GM21619 (cell line): ENCODE data around the gene KLK3.

Experiments
- ATAC-seq: cut with Tn5 transposase; IDR thresholded peaks from one replicate; pipeline ENCODE4 v1.9.1; 2021; ENCODE audit not compliant: unreplicated experiment

The KLK3 gene

DNA sequence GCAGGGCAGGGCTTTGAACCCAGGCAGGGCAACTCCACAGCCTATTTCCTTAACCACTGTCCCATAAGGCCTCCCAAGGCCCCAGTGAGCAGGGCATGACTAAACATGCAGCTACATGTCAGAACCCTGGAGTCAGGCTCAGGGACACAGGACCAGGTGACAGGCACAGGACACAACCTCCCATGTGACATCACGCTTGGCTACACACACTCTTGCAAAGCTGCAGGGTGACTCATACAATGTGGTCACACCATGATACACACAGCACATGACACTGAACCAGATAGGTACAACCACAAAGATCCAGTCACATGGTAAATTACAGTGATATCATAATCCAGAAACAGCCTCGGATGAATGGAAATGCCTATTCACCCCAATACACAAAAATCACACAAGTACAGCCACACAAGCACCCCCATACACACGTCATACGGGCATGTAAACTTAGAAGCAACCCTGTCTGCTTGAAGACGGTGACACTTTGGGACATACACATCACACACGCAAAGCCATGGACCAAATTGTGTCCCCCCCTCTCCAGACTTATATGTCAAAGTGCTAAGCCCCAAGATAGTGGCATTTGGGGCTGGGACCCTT, 42.0 kb downstream of the KLK3 start:
- ATAC-seq = peak; percentile 78

DNA sequence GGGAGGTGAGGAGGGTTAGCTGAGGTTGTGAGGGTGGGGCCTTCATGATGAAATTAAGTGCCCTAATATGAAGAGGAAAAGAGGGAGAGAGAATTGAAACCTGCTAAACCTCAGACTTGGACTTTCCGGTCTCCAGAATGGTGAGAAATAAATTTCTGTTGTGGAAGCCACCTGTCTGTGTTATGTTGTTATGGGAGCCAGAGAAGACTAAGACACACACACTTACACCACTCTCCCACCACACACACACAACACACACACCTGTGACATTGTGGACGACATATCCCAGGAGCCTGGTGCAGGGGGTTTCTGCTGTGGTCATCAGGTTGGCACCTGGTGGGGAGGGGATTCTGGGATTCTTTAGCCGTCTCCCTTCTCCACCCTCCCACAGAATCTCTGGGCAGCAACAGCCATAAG, 42.5 kb downstream of the KLK3 start:
- peak; percentile 27 for ATAC-seq

DNA sequence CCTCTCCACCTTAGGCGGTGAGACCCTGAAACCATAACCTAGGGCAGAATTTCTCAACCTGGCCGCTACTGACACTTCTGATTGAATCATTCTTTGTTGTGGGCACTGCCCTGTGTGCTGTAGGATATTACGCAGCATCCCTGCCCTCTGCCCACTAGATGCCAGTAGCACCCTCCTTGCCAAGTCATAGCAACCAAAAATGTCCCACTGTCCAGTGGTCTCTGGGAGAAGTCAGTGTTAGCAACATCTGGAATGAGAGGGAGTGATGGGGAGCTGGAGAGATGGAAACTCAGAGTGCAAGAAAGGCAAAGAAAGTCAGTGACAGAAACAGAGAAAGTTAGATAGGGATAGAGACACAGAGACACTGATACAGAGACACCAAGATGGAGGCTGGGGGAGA, 42.9 kb downstream of the KLK3 start:
- ATAC-seq = peak; percentile 6

DNA sequence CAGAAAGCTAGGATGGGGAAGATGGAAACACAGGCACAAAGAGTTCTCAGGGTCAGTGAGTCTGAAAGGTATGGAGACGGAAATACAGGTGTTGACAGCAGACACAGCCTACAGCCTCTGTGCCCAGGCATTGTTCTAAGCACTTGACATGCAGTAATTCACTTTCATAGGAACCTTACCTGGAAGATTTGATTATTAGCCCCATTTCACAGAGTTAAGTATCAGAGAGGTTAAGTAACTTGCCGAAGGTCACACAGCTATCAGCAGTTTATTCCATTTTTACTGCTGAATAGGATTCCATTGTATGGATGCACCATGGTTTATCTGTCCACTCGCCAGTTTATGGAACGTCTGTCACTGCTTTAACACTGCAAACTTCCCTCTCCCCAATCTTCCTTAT, 43.3 kb downstream of the KLK3 start:
- no peak for ATAC-seq

DNA sequence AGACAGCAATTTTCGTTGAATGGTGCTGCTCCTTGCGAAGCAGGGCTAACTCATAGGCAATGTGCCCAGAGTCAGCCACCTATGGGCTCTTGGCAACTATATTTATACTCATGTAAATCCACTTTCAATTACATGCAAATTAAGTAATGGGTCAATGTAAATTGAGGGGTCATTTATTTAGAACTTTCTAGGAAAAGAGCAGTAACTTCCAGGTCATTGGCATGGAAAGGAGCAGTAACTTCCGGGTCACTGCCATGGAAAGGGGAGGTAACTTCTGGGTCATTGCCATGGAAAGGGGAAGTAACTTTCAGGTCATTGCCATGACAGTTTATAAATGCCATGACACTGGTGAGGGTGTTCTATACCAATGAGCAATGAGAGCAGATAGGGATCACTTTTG, 44.9 kb downstream of the KLK3 start:
- ATAC-seq = no peak

DNA sequence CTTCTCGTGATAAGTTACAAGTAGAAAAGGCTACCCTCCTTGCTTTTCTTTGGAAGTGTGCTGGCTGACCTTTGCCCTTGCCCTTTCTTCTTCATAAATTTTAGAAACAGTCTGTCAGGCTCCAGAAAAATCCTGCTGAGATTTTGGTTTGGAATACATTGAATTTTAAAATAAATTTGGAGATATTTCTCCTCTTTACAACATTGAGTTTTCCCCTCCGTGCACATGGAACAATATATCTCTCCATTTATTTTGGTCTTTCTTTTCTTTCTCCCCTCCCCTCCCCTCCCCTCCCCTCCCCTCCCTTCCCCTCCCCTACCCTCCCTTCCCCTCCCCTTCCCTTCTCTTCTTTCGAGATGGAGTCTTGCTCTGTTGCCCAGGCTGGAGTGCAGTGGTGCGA, 47.9 kb downstream of the KLK3 start:
- no peak for ATAC-seq

DNA sequence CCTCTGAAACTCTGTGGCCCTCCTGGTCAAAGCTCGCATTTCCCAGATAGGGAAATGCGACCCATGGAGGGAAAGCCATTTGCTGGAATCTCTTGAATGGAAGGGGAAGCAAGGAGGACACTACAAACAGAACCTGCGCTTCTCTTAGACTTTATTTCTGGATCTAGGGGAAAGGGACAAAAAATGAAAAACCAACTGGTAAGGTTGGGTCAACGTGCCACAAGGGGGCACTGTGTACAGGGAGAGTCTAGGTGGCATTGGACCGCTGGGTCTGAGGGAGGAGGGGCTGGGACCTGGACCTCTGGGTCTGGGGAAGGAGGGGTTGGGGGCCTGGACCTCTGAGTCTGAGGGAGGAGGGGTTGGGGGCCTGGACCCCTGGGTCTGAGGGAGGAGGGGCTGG, 51.5 kb downstream of the KLK3 start:
- no peak for ATAC-seq

DNA sequence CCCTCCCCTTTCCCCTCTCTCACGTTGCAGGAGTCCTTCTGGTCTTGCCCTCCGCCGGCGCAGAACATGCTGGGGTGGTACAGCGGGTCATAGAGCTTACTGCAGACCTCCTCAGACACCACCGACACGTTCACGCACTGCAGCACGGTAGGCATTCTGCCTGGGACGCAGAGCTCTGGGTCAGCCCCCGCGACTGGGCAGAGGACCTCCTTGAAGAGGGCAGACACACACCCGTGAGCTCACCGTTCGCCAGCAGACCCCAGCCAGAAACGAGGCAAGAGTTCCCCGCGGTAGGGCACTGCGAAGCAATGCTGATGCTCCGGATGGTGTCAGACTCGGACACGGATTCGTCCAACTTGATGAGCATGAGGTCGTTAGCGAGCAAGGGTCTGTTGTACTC, 53.6 kb downstream of the KLK3 start:
- no peak for ATAC-seq

DNA sequence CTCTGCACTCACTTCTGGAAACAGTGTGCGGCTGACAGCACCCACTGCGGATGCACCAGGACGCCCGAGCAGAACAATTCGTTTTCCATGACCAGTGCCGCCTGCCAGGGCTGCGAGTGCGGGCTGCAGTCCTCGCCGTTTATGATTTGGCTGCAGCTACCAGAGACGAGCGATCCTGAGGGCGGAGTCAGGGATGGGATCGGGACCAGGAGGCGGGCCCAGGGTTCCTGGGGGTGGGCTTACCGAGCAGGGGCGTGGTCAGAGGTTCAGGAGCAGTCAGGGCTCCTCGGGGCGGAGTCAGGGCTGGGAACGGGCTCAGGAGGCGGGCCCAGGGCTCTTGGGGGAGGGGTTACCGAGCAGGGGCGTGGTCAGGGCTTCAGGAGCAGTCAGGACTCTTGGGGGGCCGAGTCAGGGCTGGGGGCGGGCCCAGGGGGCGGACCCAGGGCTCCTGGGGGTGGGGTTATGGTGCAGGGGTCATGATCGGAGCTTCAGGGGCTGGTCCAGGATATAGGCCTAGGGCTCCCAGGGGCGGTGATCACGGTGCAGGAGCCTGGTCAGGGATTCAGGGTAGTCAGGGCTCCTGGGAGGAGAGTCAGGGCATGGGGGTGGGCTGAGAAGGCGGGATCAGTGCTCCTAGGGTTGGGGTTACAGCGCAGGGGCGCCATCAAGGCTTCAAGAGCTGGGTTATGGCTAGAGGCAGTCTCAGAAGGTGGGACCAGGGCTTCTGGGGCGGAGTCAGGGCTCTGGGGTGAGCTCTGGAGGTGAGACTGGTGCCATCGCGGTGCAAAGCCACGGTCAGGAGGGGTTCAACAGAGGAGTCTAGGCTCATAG, 54.7 kb downstream of the KLK3 start:
- ATAC-seq = no peak
